Hepatocyte (in vitro differentiated cells): ENCODE data around the gene ASPDH.
A peak's percentile ranks its signal among the peaks of the same experiment; 100 is the strongest.

Experiments used
- EZH2 ChIP-seq: fragments of 200-600 bp; sonication (generic); IDR thresholded peaks from 2 replicates; pipeline ENCODE4 v1.6.1; 2016; ENCODE audit warnings: antibody characterized with exemption, mild to moderate bottlenecking, borderline replicate concordance
- EZH2phosphoT487 ChIP-seq: fragments of 200-600 bp; sonication (generic); IDR thresholded peaks from one replicate; pipeline ENCODE4 v1.6.1; 2018; ENCODE audit warnings: antibody characterized with exemption, mild to moderate bottlenecking, low read depth, moderate library complexity; ENCODE audit not compliant: unreplicated experiment, severe bottlenecking
- TF ChIP-seq, protein P1 (sequence below): fragments of 200-600 bp; sonication (generic); IDR thresholded peaks from 2 replicates; pipeline ENCODE4 v1.5.1; 2016; ENCODE audit warnings: antibody characterized with exemption, mild to moderate bottlenecking; ENCODE audit not compliant: poor library complexity

DNA sequence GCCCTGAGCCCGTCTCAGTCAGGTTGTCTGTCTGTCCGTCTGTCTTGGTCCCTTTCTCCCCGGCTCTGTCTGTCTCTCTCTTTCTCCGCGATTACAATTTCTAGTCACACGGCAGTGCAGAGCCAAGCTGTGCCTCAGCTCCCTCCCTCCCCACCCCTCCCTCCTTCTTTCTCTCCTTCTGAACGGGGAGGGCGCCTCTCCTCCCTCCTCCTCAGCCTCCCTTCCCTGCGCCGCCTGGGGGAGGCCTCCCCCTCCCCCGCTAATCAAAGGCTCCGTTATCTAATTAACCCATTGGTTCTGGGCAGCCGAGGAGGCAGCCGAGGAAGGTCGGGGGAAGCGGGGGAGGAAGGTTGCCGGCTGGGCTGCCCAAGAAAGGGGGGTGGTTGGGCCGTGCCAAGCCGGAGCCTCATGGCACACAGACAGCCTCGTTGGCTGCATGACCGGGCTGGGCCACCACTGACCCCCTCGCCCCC is 38.0 kb upstream of the ASPDH start:
- TF ChIP-seq, protein P1, sequence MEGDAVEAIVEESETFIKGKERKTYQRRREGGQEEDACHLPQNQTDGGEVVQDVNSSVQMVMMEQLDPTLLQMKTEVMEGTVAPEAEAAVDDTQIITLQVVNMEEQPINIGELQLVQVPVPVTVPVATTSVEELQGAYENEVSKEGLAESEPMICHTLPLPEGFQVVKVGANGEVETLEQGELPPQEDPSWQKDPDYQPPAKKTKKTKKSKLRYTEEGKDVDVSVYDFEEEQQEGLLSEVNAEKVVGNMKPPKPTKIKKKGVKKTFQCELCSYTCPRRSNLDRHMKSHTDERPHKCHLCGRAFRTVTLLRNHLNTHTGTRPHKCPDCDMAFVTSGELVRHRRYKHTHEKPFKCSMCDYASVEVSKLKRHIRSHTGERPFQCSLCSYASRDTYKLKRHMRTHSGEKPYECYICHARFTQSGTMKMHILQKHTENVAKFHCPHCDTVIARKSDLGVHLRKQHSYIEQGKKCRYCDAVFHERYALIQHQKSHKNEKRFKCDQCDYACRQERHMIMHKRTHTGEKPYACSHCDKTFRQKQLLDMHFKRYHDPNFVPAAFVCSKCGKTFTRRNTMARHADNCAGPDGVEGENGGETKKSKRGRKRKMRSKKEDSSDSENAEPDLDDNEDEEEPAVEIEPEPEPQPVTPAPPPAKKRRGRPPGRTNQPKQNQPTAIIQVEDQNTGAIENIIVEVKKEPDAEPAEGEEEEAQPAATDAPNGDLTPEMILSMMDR: no peak
- TF ChIP-seq EZH2 (peak; percentile 30), EZH2phosphoT487 (no peak)
